Ramos (cell line): Measurements from ENCODE around the gene HSPA13.

ENCODE experiments used
- in situ Hi-C: fragments of 300-500 bp; cut with MboI; formaldehyde crosslinking; loops from one replicate; pipeline ENCODE4 v1.14.3; 2022; ENCODE audit warnings: low sequenced_read_pairs; ENCODE audit not compliant: unreplicated experiment

Gene HSPA13, protein sequence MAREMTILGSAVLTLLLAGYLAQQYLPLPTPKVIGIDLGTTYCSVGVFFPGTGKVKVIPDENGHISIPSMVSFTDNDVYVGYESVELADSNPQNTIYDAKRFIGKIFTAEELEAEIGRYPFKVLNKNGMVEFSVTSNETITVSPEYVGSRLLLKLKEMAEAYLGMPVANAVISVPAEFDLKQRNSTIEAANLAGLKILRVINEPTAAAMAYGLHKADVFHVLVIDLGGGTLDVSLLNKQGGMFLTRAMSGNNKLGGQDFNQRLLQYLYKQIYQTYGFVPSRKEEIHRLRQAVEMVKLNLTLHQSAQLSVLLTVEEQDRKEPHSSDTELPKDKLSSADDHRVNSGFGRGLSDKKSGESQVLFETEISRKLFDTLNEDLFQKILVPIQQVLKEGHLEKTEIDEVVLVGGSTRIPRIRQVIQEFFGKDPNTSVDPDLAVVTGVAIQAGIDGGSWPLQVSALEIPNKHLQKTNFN

DNA sequence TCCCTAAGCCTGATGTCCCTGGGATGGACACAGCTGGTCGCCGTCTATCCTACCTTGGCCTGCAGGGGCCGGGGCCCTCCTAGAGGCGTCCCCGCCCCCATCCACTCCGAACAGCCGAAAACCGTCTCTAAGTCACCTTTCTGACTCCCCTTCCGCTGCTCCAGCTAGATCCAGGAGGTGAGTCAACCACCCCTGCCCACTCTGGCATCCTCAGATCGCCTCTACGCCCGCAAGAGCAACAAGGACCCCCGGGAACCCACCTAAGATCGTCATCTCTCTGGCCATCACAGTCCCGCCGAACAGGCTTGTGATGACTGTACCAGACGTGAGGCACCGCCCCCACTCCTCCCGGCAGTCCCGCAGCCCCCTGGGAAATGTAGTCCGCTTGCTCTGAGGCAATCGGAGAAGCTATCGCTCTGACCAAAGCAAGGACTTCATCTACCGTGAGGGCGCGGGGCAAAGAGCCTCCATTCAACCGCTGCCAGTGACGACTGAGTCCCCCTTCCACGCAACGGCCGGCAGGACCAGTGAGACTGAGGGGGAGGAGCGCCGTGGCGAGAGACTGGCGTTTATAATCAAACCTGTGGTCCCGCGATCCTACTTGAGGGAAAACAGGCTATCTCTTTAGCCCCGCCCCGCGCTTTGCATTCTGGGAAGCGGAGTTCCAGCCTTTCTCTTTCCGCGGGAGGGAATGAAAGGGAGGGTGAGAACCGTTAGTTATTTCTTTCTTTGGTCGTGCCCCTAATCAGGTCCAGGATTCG is at the start of gene HSPA13:
Gene HSPA13 (minus strand): TSS at position 312 of the 761 bp plus-strand sequence. CDS start 27 bp downstream, at position 285.
- in situ Hi-C loops: no loop called here

DNA sequence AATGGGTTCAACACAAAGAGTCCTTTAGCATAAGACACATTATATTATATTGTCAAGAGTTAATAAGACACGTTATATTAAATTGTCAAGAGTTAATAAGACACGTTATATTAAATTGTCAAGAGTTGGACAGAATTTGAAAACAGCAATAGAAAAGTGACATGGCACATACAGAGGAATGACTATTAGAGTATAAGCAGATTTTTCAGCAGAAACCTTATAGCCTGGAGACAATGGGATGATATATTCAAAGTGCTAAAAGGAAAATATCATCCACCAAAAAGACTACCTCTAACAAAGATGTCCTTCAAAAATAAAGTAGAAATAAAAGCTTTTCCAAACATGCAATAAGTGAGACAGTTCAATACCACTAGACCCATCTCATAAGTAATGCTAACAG is 36.0 kb upstream of the HSPA13 start:
- in situ Hi-C loops: loop anchor here (25.0 kb wide), 1 partner anchor 318 kb away; no protein-coding TSS in a partner anchor

DNA sequence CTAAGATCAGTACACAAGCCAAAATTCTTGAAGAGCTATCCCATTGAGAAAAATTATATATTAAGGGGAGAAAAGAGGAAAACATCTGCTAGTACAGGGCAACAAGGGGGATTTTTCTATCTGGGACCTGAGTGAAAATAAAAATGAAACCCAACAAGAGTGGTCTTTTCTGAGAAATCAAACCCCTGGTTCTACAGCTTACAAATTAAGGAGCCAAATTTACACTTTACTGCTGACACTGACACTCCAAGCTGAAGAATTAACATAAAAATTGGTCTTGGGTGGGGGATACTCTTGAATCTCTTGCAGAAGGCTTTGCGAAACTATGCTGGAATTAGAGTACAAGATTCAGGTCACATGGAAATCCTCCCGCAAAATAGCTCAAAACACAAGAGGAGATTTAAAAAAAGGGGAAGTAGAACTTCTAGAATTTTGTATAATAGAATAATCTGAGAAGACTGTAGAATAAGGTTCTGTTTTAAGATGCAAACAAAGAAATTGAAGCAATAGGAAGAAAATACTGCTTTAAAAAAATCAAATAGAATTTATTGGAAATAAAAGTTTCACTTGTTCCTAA is 32.1 kb upstream of the HSPA13 start:
- in situ Hi-C loops: loop anchor here (25.0 kb wide), 1 partner anchor 322 kb away; no protein-coding TSS in a partner anchor

DNA sequence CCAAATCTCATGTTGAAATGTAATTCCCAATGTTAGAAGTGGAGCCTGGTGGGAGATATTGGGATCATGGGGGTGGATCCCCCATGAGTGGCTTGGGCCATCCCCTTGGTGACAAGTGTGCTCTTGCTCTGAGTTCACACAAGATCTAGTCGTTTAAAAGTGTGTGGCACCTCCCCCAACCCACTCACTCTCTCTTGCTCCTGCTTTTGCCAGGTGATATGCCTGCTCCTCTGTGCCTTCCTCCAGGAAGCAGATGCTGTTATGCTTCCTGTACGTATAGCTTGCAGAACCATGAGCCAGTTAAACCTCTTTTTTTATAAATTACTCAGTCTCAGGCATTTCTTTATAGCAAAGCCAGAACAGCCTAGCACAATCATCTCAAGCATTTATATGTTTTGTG is 23.0 kb upstream of the HSPA13 start:
- in situ Hi-C loops: loop anchor here (25.0 kb wide), 1 partner anchor 331 kb away; no protein-coding TSS in a partner anchor

DNA sequence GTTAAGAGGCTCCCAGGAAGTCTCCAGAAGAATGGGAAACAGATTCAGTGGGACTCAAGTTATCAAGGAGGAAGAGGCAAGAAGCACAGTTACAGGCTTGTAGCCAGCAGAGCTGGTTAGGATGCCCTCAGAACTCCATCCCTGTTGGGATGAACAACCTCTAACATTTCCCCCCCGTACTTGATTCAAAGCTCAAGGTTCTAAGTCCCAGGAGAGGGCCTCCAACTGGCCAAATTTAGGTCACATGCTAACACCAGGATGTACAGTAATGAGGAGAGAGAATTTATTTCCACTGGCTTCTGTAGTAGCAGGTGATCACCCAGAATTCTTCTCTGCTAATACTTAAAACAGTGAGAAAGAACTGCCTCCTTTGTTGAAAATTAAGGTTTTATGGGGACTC is 22.3 kb upstream of the HSPA13 start:
- in situ Hi-C loops: loop anchor here (25.0 kb wide), 1 partner anchor 332 kb away; no protein-coding TSS in a partner anchor

DNA sequence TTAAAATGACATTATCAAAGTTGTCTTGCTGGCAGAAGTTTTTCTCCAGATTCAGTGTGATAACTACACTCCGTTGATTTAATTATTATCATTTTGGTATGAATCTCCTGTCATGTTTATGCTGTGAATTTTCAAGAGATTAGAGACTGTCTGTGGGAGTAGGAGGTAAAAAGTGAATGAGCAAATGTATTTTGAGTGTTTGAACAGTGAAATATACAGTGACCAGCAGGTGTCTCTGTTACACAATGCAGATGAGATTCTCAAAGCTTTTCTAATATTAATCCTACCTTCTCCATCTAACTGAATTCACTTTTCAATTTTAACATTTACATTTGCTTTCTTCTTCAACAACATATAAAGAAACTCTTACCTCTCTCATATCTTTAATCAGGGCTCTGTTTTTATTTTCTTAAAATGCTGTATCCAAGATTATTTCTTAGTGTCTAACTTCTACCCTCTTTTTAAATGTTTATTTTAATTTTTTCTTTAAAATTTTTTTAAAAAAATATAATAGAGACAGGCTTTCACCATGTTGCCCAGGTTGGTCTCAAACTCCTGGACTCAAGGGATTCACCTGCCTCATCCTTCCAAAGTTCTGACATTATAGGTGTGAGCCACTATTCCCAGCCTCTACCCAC is 20.9 kb upstream of the HSPA13 start:
- in situ Hi-C loops: loop anchor here (25.0 kb wide), 1 partner anchor 334 kb away; no protein-coding TSS in a partner anchor

DNA sequence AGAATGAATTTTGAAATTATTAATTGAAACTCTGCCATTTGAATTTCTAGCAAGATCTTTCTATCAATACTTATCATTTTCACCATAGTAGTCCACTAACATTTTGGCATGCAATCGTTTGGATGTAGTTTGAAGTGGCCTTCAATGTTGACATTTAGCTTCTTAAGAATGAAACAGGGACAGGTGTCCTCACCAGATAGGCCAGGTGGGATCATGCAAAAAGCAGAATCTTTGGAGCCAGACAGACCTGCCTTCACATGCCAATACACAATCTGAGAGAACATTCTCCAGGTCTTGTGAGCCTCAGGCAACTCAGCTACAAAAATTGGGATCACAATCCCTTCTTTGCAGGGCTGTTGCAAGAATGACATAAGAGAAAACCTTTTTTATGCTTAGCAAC is 18.3 kb upstream of the HSPA13 start:
- in situ Hi-C loops: loop anchor here (25.0 kb wide), 1 partner anchor 336 kb away; no protein-coding TSS in a partner anchor

DNA sequence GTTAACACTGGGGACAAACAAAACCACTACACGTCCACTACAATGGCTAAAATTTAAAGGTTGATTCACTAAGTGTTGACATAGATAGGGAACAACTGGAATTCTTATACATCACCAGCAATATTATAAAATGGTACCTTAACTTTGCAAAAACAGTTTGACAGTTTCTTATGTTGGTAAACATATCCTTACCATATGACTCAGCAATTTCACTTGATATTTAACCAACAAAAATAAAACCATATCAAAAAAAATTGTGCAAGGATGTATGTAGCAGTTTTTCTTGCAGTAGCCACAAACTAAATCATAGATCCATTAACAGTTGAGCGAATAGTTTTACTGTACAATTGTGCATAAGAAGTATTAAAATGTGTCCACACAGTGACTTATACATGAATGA is 5.3 kb upstream of the HSPA13 start:
- in situ Hi-C loops: no loop called here

DNA sequence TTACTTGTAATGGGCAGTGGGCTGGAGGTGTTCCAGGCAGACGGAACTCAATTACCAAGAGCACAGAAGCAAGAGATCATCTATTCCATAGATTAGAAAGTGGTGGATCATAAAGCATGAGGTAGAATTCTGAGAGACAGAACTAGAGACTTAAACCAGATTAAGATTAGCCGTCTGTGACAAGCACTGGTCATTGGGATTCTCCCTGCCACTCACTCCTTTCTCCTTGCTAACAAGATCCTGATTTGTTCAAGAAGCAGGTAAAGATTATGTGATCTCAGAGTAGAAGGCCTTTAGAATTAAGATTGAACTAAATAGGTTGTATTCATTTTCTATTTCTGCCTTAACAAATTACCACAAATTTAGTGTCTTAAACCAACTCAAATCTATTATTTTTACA is 1.5 kb upstream of the HSPA13 start:
- in situ Hi-C loops: no loop called here

DNA sequence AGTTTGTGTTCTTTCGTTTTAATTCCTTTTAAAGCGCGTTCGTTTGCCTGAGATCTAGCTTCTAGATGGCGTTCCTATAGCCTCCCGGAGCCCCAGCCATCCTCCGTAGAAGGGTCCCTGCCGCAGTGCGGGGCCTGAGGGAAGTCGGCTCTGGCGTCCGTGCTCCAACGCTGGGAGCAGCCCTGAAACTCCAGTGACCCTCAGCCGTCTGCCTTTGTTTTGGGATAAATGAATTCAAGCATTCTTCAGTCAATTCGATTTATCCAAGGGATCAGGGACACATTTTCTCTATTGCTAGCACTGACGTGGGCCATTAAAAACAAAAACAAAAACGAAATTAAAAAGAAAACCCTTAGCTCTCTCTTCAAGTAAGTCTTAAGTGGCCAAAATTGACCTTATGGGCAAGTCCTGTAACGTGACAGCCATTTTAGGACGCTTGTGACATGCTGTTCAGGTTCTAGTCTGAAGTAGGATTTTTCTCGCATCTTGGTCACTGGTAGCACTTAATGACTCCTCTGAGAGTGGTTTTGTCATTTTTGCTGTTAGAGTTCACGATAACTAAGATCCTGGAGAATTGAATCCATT is 742 bp upstream of the HSPA13 start:
- in situ Hi-C loops: no loop called here

DNA sequence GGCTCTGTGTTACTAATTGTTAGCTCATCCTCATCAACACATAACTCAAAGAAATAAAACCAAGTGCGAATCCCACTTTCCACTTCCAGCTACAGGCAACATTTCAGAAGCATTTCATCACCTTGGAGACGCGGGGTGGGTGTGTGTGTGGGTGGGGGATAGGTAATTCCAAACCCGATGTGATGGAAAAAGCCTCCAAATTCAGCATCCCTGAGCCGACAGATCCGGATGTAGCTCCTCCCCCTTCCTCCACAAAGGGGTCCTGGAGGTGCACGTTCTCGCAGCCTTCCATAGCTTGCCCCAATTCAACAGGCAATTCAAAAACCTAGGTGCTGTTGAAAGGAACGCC is 486 bp downstream of the HSPA13 start:
- in situ Hi-C loops: no loop called here

DNA sequence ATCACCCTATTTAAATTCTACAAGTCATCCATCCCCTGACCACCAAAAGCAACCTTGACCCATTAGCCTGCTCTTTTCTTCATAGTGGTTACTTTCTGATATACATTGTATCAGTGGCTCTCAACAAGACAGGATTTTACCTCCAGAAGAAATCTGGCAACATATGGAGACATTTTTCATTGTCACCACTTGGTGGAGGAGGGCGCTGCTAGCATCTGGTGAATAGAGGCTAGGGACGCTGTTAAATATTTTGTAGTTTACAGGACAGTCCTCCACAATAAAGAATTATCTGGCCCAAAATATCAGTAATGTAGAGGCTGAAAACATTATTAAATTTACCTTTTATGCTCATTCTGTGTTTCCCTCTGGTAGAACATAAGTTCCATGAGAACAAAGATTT is 6.1 kb downstream of the HSPA13 start:
- in situ Hi-C loops: no loop called here

DNA sequence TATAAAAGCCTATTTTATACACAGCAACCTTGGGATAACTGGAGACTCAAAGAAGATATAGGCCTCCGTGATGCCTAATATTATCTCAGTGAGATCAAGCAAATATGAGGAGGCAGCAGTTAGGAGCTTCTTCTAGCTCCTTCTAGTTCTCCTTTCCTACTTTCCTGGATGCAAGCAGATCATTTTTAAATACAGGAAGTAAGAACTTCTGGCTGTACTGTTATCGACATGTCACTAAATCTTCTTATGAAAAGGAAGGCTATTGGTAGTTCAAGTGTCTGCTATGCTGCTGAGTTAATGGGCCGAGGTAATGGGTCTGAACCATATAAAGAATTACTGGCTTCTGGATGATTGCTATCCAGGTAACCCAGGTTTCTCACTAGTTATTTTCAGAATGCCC is 15.9 kb downstream of the HSPA13 start:
- in situ Hi-C loops: no loop called here

DNA sequence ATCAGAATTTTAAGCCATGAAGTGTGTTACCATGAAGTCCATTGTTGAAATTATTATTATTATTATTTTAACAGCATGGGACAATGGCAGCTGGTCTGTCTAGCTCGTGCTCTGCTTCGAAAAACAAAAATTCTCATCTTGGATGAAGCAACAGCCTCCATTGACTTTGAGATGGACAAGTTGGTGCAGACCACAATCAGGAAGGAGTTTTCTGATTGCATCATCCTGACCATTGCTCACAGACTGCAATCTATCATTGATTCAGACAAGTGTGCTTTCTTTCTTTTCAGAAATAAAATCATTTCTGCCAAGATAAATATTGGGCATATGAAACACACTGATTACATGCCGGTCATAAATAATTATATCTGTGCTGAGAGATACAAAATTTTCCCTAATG is 21.0 kb downstream of the HSPA13 start:
- in situ Hi-C loops: no loop called here

DNA sequence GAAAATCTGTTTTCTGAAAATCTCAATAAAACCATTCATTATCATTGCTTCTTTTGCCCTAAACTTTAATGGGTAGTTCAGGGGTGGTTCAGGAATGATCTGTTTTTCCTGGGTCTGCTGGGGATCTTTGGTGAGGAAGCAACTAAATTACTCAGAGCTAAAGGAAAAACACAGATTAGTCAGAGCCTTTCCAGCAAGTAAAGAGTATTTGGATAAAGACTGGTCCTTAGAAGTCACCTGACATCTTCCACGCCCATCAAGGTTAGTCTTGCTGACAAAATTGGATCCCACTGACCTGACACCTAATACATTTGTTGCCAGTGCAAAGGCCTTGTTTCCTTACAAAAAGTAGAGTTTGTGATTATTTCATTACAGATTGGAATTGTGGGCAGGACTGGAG is 24.2 kb downstream of the HSPA13 start:
- in situ Hi-C loops: no loop called here

DNA sequence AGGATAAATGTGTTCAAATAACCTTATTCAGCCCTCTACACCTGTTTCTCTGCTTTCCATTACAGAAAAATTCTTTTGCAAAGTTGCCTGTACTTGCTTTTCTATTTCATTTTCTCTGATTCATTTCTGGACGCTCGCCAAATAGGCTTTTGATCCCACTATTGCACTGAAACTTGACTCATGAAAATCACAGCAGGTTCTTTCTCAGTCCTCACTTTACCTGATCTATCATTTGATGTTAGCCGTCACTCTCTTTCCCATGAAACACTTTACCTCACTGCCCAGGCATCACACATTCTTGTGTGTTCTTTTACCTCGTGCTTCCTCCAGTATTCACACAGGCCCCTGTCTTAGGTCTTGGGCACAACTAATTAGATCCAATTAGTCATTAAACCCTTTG is 26.2 kb downstream of the HSPA13 start:
- in situ Hi-C loops: no loop called here

DNA sequence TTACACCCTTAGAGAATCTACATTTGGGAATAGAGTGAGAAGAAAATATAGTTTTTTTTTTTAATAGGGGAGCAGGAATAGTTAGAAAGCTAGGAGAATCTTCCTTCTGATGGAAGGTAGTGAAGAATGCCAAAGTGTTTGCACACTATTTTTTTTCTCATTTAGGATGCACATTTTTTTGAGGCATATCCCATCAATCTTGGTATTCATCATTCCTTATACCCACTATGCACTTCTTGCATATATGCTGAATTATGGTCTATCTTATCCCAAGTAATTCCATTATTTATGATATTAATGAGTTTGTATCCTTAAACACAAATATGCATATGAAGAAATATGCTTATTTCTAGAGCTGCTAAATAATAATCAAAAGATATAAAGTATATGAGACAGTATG is 28.4 kb downstream of the HSPA13 start:
- in situ Hi-C loops: no loop called here

DNA sequence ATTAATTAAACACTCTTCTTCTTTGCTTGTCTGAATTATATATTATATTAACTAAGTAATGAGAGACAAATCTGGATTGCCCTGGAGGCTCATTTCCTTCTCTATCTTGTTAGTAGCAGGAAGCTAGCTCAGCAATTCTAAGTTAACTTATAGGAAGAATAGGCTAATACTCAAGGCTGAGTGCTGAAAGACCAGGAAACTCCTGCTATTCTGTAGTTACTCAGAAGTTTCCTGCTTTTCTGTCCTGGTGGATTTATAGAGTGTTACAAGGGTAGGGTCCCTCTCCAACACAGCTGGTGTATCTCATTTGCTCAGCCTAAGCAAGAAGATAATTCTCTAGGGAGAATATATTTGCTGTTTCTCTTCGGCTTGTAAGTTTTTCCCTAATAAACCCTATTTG is 29.2 kb downstream of the HSPA13 start:
- in situ Hi-C loops: no loop called here

DNA sequence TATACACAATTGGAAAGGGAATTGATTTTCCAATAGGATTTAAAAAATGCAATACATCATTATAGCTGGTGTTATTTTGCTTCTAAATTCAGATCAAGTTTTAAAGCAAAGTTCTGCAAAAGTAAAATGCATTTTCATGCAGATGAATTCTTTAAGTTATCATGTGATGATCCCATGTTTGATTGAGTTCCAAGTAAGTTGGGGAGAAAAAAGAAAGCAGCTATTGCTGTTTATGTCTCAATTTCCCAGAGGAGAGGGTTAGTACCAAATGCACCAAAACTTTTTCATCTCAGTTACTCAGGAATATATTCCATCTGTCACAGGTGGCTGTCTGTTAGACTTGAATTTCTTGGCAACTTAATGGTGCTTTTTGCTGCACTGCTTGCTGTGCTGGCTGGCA is 29.7 kb downstream of the HSPA13 start:
- in situ Hi-C loops: no loop called here

DNA sequence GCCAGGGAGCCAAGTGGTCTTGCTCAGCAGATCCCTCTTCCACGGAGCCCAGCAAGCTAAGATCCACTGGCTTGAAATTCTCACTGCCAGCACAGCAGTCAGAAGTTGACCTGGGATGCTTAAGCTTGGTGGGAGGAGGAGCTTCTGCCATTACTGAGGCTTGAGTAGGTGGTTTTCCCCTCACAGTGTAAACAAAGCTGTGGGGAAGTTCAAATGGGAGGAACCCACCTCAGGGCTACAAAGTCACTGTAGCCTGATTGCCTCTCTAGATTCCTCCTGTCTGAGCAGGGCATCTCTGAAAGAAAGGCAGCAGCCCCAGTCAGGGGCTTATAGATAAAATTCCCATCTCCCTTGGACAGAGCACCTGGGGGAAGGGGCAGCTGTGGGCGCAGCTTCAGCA is 55.6 kb downstream of the HSPA13 start:
- in situ Hi-C loops: loop anchor here (25.0 kb wide), 1 partner anchor 90 kb away; no protein-coding TSS in a partner anchor
